MM.1S (cell line): ENCODE data around the gene GIMAP2.

Source experiments
- DNase-seq: peaks from one replicate; pipeline ENCODE4 v3.0.0-alpha.2; 2015
- H2AFZ ChIP-seq: fragments of 300-600 bp; sonication (generic); 2 replicates; pipeline ENCODE4 v1.6.0; 2016; ENCODE audit warnings: antibody characterized with exemption, low read length
- H3F3A ChIP-seq: fragments of 300-600 bp; sonication (generic); 2 replicates; pipeline ENCODE4 v1.6.1; 2016; ENCODE audit warnings: mild to moderate bottlenecking, antibody characterized with exemption, low read length, moderate library complexity, mixed read lengths; ENCODE audit not compliant: insufficient read depth
- H3K27ac ChIP-seq: fragments of 300-600 bp; sonication (generic); 2 replicates; pipeline ENCODE4 v1.5.1; 2016; ENCODE audit warnings: mild to moderate bottlenecking, low read length
- H3K27me3 ChIP-seq: fragments of 300-600 bp; sonication (generic); replicated peaks from 2 replicates; pipeline ENCODE4 v1.6.0; 2016; ENCODE audit warnings: low read length; ENCODE audit not compliant: insufficient read depth
- H3K36me3 ChIP-seq: fragments of 300-600 bp; sonication (generic); replicated peaks from 2 replicates; pipeline ENCODE4 v1.6.1; 2016; ENCODE audit warnings: mild to moderate bottlenecking, low read length, mixed read lengths; ENCODE audit not compliant: insufficient read depth
- H3K4me1 ChIP-seq: fragments of 300-600 bp; sonication (generic); 2 replicates; pipeline ENCODE4 v1.6.1; 2016; ENCODE audit warnings: low read length, mixed read lengths
- H3K4me2 ChIP-seq: fragments of 300-600 bp; sonication (generic); 2 replicates; pipeline ENCODE4 v1.6.0; 2016; ENCODE audit warnings: low read depth, low read length
- H3K4me3 ChIP-seq: fragments of 300-600 bp; sonication (generic); 2 replicates; pipeline ENCODE4 v1.5.1; 2016; ENCODE audit warnings: low read length, mixed read lengths
- H3K79me2 ChIP-seq: fragments of 300-600 bp; sonication (generic); 2 replicates; pipeline ENCODE4 v1.6.1; 2016; ENCODE audit warnings: mixed run types, low read length, mixed read lengths
- H3K9ac ChIP-seq: fragments of 300-600 bp; sonication (generic); 2 replicates; pipeline ENCODE4 v1.6.1; 2016; ENCODE audit warnings: low read length, mixed read lengths
- H3K9me2 ChIP-seq: fragments of 300-600 bp; sonication (generic); replicated peaks from 2 replicates; pipeline ENCODE4 v1.6.1; 2016; ENCODE audit warnings: mild to moderate bottlenecking, low read length, mixed read lengths; ENCODE audit not compliant: insufficient read depth
- H3K9me3 ChIP-seq: fragments of 300-600 bp; sonication (generic); replicated peaks from 2 replicates; pipeline ENCODE4 v1.6.1; 2016; ENCODE audit warnings: mild to moderate bottlenecking, low read length, mixed read lengths; ENCODE audit not compliant: insufficient read depth
- H4K20me1 ChIP-seq: fragments of 300-600 bp; sonication (generic); 2 replicates; pipeline ENCODE4 v1.6.1; 2016; ENCODE audit warnings: mild to moderate bottlenecking, low read length, moderate library complexity, mixed read lengths; ENCODE audit not compliant: insufficient read depth
- EZH2 ChIP-seq: fragments of 300-600 bp; sonication (generic); optimal IDR thresholded peaks from 2 replicates; pipeline ENCODE3; 2017; ENCODE audit warnings: low read depth, mild to moderate bottlenecking, antibody characterized with exemption, low read length, mixed read lengths
- EZH2phosphoT487 ChIP-seq: fragments of 300-600 bp; sonication (generic); IDR thresholded peaks from 2 replicates; pipeline ENCODE4 v1.6.1; 2018; ENCODE audit warnings: antibody characterized with exemption, low read length
- TF ChIP-seq, protein P1 (sequence below): fragments of 300-600 bp; sonication (generic); IDR thresholded peaks from 2 replicates; pipeline ENCODE4 v1.5.1; 2016; ENCODE audit warnings: antibody characterized with exemption, low read length, mixed read lengths

Gene GIMAP2

GRCh38 chr7:150728011-150728410 is 42.5 kb downstream of the GIMAP2 start:
- Histone ChIP-seq H3K79me2 (no peaks in the 10 kb centered on the region), H3F3A (no peaks in the 10 kb centered on the region), H3K4me2 (no peak overlapping the region), H3K27ac (no peak overlapping the region), H3K9ac (no peak overlapping the region), H3K36me3 (no peaks in the 10 kb centered on the region), H2AFZ (no peak overlapping the region), H3K4me3 (no peak overlapping the region), H3K27me3 (no peaks in the 10 kb centered on the region), H3K9me3 (no peaks in the 10 kb centered on the region), H4K20me1 (no peaks in the 10 kb centered on the region), H3K4me1 (no peaks in the 10 kb centered on the region), H3K9me2 (no peaks in the 10 kb centered on the region)
- no peak for DNase-seq
- no peak for TF ChIP-seq EZH2
- no peak for TF ChIP-seq EZH2phosphoT487
- TF ChIP-seq, protein P1, sequence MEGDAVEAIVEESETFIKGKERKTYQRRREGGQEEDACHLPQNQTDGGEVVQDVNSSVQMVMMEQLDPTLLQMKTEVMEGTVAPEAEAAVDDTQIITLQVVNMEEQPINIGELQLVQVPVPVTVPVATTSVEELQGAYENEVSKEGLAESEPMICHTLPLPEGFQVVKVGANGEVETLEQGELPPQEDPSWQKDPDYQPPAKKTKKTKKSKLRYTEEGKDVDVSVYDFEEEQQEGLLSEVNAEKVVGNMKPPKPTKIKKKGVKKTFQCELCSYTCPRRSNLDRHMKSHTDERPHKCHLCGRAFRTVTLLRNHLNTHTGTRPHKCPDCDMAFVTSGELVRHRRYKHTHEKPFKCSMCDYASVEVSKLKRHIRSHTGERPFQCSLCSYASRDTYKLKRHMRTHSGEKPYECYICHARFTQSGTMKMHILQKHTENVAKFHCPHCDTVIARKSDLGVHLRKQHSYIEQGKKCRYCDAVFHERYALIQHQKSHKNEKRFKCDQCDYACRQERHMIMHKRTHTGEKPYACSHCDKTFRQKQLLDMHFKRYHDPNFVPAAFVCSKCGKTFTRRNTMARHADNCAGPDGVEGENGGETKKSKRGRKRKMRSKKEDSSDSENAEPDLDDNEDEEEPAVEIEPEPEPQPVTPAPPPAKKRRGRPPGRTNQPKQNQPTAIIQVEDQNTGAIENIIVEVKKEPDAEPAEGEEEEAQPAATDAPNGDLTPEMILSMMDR = no peak

DNA sequence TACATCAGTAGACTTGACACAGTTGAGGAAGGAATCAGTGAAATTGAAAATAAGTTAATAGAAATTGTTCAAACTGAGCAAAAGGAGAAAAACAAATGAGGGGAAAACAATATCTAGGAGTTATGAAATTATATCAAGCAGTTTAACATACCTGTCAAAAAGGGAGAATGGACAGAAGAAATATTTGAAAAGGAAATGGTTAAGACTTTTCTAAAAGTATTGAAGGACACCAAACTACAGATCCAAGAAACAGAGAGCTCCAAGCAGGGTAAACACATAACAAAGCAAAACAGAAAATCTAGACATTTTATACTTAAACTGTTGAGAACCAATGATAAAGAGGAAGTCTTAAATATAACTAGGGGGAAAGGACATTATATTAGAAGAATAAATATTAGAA is 43.1 kb downstream of the GIMAP2 start:
- Histone ChIP-seq H4K20me1 (no peaks in the 10 kb centered on the region), H3F3A (no peaks in the 10 kb centered on the region), H3K27ac (no peak overlapping the region), H3K4me1 (no peaks in the 10 kb centered on the region), H3K9me3 (no peaks in the 10 kb centered on the region), H3K79me2 (no peaks in the 10 kb centered on the region), H3K27me3 (no peaks in the 10 kb centered on the region), H3K9me2 (no peaks in the 10 kb centered on the region), H2AFZ (no peak overlapping the region), H3K4me3 (no peak overlapping the region), H3K9ac (no peak overlapping the region), H3K4me2 (no peak overlapping the region), H3K36me3 (no peaks in the 10 kb centered on the region)
- DNase-seq = no peak
- no peak for TF ChIP-seq EZH2
- no peak for TF ChIP-seq EZH2phosphoT487
- TF ChIP-seq, protein P1 = no peak

DNA sequence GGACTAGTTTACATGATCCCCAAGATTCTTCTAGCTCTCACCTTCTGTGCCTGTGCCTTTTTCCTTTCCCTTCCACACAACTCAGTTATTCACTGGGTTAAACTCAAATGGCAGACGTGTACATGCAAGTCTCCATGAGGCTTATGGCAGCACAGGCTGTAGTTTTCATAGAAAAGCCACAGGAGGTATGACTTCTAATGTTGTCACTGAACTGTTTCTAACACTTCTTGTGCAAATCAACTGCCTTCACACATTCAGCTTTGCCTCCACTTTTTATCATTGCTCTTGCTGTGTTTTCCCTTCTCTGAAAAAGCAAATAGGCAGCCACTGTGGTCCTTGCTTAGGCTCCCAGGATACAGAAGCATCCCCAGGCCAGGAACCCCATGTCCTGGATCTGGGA is 46.4 kb downstream of the GIMAP2 start:
- H3K9ac ChIP-seq = no peak overlapping the region
- no peak for TF ChIP-seq EZH2
- TF ChIP-seq, protein P1 = no peak
- no peak for TF ChIP-seq EZH2phosphoT487
- no peaks in the 10 kb centered on the region for H3K9me3 ChIP-seq
- no peak for DNase-seq
- H2AFZ ChIP-seq = no peak overlapping the region
- H3K36me3 ChIP-seq = no peaks in the 10 kb centered on the region
- no peaks in the 10 kb centered on the region for H3K79me2 ChIP-seq
- H3K4me1 ChIP-seq = no peaks in the 10 kb centered on the region
- no peaks in the 10 kb centered on the region for H3F3A ChIP-seq
- no peak overlapping the region for H3K4me3 ChIP-seq
- no peak overlapping the region for H3K27ac ChIP-seq
- no peaks in the 10 kb centered on the region for H4K20me1 ChIP-seq
- no peaks in the 10 kb centered on the region for H3K9me2 ChIP-seq
- H3K4me2 ChIP-seq = no peak overlapping the region
- H3K27me3 ChIP-seq = no peaks in the 10 kb centered on the region
